ENCODE results near the gene SLC16A3.

SLC16A3 gene

GRCh38 chr17:82235775-82236141 lies 6.9 kb downstream of the SLC16A3 start:
- DNase-seq (ENCODE audit: extremely low read depth, low read depth) = no peak
- TF ChIP-seq CTCF (IDR thresholded peaks at IDR 0.05; ENCODE audit: low read depth, low read length) = no peak

GRCh38 chr17:82236142-82236971 lies 7.5 kb downstream of the SLC16A3 start:
- peak; percentile 80 for TF ChIP-seq CTCF (IDR thresholded peaks at IDR 0.05; ENCODE audit: low read depth, low read length)
- DNase-seq (ENCODE audit: extremely low read depth, low read depth) = no peak

- DNase-seq (ENCODE audit: extremely low read depth, low read depth) = no peak
- no peak for TF ChIP-seq CTCF (IDR thresholded peaks at IDR 0.05; ENCODE audit: low read depth, low read length)
Observed at GRCh38 chr17:82237083-82237745, 8.4 kb downstream of the SLC16A3 start.

- no peak for TF ChIP-seq CTCF (IDR thresholded peaks at IDR 0.05; ENCODE audit: low read depth, low read length)
- DNase-seq (ENCODE audit: extremely low read depth, low read depth) = no peak
Observed at GRCh38 chr17:82237746-82238471, 9.1 kb downstream of the SLC16A3 start.

- no peak for DNase-seq (ENCODE audit: extremely low read depth, low read depth)
- no peak for TF ChIP-seq CTCF (IDR thresholded peaks at IDR 0.05; ENCODE audit: low read depth, low read length)
Observed at GRCh38 chr17:82238472-82239201, 9.8 kb downstream of the SLC16A3 start.

- TF ChIP-seq CTCF (IDR thresholded peaks at IDR 0.05; ENCODE audit: low read depth, low read length) = no peak
- DNase-seq (ENCODE audit: extremely low read depth, low read depth) = no peak
Observed at GRCh38 chr17:82239401-82239925, 10.6 kb downstream of the SLC16A3 start.

All from AG09319 (cell line).